HepG2 (cell line): ENCODE data around the gene TMEM14B. TPM values are rescaled to one million over a fixed set of nuclear protein-coding genes. Genes with fewer than 3 reads are reported as not detected.

ENCODE experiments used
- ARID2 ChIP-seq: sonication (generic); formaldehyde crosslinking; IDR thresholded peaks from 2 replicates; pipeline ENCODE4 v1.8.1; 2022; ENCODE audit warnings: mild to moderate bottlenecking, missing genetic modification reagents, borderline replicate concordance
- NFKB2 ChIP-seq: sonication (generic); formaldehyde crosslinking; IDR thresholded peaks from 2 replicates; pipeline ENCODE4 v1.4.0; 2020; ENCODE audit warnings: missing genetic modification reagents, borderline replicate concordance
- NR2F6 ChIP-seq, 2 experiments: IDR thresholded peaks; 2 replicates each; pipeline ENCODE4 v1.6.1; 2016; ENCODE audit warnings: antibody characterized with exemption in 1 of 2, mild to moderate bottlenecking in 1 of 2
- NRL ChIP-seq: sonication (generic); formaldehyde crosslinking; IDR thresholded peaks from 2 replicates; pipeline ENCODE4 v1.5.0; 2020; ENCODE audit warnings: missing genetic modification reagents, mild to moderate bottlenecking, moderate library complexity, borderline replicate concordance
- PHB2 ChIP-seq: fragments of 450-650 bp; IDR thresholded peaks from 2 replicates; pipeline ENCODE4 v1.6.1; 2018; ENCODE audit not compliant: partially characterized antibody
- PRMT3 ChIP-seq: sonication (generic); formaldehyde crosslinking; IDR thresholded peaks from 2 replicates; pipeline ENCODE4 v1.8.1; 2022; ENCODE audit warnings: low read depth, mild to moderate bottlenecking, moderate library complexity, missing genetic modification reagents, borderline replicate concordance
- YEATS2 ChIP-seq: sonication (generic); formaldehyde crosslinking; IDR thresholded peaks from 2 replicates; pipeline ENCODE4 v1.4.0; 2020; ENCODE audit warnings: missing genetic modification reagents, borderline replicate concordance
- YEATS4 ChIP-seq: sonication (generic); formaldehyde crosslinking; IDR thresholded peaks from 2 replicates; pipeline ENCODE4 v1.4.0; 2020; ENCODE audit warnings: missing genetic modification reagents, borderline replicate concordance
- ZBTB20 ChIP-seq: sonication (generic); formaldehyde crosslinking; IDR thresholded peaks from 2 replicates; pipeline ENCODE4 v1.8.1; 2023; ENCODE audit warnings: missing genetic modification reagents, low read depth, mild to moderate bottlenecking, borderline replicate concordance
- ZKSCAN1 ChIP-seq: fragments of 150-350 bp; IDR thresholded peaks from 2 replicates; pipeline ENCODE4 v1.6.1; 2014; ENCODE audit warnings: low read length
- ZMYM4 ChIP-seq: sonication (generic); formaldehyde crosslinking; IDR thresholded peaks from 2 replicates; pipeline ENCODE4 v1.8.1; 2023; ENCODE audit warnings: mild to moderate bottlenecking, missing genetic modification reagents
- ZNF232 ChIP-seq: sonication (generic); formaldehyde crosslinking; IDR thresholded peaks from 2 replicates; pipeline ENCODE4 v1.4.0; 2020; ENCODE audit warnings: missing genetic modification reagents, borderline replicate concordance
- ZNF431 ChIP-seq: sonication (generic); formaldehyde crosslinking; IDR thresholded peaks from 2 replicates; pipeline ENCODE4 v1.9.0; 2022; ENCODE audit warnings: missing genetic modification reagents, low read depth, mild to moderate bottlenecking, borderline replicate concordance
- ZNF598 ChIP-seq: sonication (generic); formaldehyde crosslinking; IDR thresholded peaks from 2 replicates; pipeline ENCODE4 v1.5.1; 2020; ENCODE audit warnings: mild to moderate bottlenecking, missing genetic modification reagents, borderline replicate concordance
- ZNF883 ChIP-seq: sonication (generic); formaldehyde crosslinking; IDR thresholded peaks from 2 replicates; pipeline ENCODE4 v1.5.1; 2020; ENCODE audit warnings: mild to moderate bottlenecking, missing genetic modification reagents; ENCODE audit errors: not compliant biosample characterization
- polyA plus RNA-seq, 8 experiments: library from polyadenylated mRNA; depleted of rRNA in 3 of 8; stranded (reverse) in 7 of 8; unstranded in 1 of 8; fragments of >200 nt; fragmentation: Illumina TruSeq in 4 of 8; extraction: Trizol in 4 of 8; gene quantifications; 2 replicates each; pipeline versions ENCODE4 v1.2.1 to v1.2.3, GENCODE V29; 2011 to 2016; ENCODE audit warnings: low read depth in 4 of 8, missing spikeins in 1 of 8, mixed read lengths in 1 of 8; ENCODE audit not compliant: insufficient read depth in 1 of 8
- total RNA-seq, 5 experiments: library from RNA; depleted of rRNA; stranded (reverse); fragments of >200 nt; fragmentation: Illumina TruSeq; extraction: Trizol; gene quantifications; 2 replicates each; pipeline ENCODE4 v1.2.3, GENCODE V29; 2016; ENCODE audit warnings: low read depth in 1 of 5
- TF ChIP-seq, protein P1 (sequence below): sonication (generic); formaldehyde crosslinking; IDR thresholded peaks from 2 replicates; pipeline ENCODE4 v1.4.0; 2020; ENCODE audit warnings: missing genetic modification reagents, borderline replicate concordance
- TF ChIP-seq, protein P2 (sequence below), 2 experiments: sonication (generic) in 1 of 2; formaldehyde crosslinking in 1 of 2; IDR thresholded peaks; 2 replicates each; pipeline versions ENCODE4 v1.4.0 to v1.6.1; 2016 to 2020; ENCODE audit warnings: borderline replicate concordance in 1 of 2, low read depth in 1 of 2, mild to moderate bottlenecking in 1 of 2, missing genetic modification reagents in 1 of 2
- TF ChIP-seq, protein P3 (sequence below): sonication (generic); formaldehyde crosslinking; IDR thresholded peaks from 2 replicates; pipeline ENCODE4 v1.4.0; 2020; ENCODE audit warnings: missing genetic modification reagents

Gene TMEM14B
- total and polyA plus RNA-seq, 2 of the 13 experiments (the other 11 are each of a cell fraction or from before 2014, with no cell fraction given), result 133 to 200 TPM

DNA sequence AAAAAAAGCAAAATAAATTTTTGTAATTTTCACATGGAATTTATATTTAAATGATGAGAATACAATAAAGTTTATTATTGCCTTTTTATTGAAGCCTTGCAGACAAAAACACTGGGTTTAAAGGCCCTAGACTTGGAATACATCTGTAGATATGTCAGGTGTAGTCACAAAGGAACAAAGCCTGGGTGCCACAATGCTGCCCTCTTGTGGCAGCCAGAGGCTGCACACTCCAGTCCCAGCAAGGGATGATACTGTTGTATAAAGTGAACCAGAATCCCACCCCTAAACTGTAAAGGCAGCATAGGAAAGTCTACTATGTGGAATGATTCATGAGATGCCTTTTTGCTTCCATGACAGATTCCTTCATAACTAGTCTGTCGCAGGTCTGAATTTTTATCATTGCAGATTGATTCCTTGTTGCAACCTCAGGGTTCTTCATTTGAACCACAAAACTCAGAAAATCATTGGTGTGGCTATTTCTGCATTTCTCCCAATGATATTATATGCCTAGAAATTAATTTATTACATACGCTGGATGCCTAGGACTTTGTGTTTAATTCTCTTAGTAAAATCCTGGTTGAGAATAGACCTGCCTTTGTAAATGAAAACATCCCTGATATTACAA lies 53.7 kb downstream of the TMEM14B start (continued):
- TF ChIP-seq, protein P1, sequence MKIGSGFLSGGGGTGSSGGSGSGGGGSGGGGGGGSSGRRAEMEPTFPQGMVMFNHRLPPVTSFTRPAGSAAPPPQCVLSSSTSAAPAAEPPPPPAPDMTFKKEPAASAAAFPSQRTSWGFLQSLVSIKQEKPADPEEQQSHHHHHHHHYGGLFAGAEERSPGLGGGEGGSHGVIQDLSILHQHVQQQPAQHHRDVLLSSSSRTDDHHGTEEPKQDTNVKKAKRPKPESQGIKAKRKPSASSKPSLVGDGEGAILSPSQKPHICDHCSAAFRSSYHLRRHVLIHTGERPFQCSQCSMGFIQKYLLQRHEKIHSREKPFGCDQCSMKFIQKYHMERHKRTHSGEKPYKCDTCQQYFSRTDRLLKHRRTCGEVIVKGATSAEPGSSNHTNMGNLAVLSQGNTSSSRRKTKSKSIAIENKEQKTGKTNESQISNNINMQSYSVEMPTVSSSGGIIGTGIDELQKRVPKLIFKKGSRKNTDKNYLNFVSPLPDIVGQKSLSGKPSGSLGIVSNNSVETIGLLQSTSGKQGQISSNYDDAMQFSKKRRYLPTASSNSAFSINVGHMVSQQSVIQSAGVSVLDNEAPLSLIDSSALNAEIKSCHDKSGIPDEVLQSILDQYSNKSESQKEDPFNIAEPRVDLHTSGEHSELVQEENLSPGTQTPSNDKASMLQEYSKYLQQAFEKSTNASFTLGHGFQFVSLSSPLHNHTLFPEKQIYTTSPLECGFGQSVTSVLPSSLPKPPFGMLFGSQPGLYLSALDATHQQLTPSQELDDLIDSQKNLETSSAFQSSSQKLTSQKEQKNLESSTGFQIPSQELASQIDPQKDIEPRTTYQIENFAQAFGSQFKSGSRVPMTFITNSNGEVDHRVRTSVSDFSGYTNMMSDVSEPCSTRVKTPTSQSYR (CRISPR knock-in tag), result no peak
- TF ChIP-seq, protein P2, sequence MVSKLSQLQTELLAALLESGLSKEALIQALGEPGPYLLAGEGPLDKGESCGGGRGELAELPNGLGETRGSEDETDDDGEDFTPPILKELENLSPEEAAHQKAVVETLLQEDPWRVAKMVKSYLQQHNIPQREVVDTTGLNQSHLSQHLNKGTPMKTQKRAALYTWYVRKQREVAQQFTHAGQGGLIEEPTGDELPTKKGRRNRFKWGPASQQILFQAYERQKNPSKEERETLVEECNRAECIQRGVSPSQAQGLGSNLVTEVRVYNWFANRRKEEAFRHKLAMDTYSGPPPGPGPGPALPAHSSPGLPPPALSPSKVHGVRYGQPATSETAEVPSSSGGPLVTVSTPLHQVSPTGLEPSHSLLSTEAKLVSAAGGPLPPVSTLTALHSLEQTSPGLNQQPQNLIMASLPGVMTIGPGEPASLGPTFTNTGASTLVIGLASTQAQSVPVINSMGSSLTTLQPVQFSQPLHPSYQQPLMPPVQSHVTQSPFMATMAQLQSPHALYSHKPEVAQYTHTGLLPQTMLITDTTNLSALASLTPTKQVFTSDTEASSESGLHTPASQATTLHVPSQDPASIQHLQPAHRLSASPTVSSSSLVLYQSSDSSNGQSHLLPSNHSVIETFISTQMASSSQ (IDR thresholded peaks at IDR 0.05; ENCODE audit: low read depth), result no peak
- TF ChIP-seq, protein P2 (CRISPR knock-in tag; IDR thresholded peaks at IDR 0.05; ENCODE audit: borderline replicate concordance), result no peak
- TF ChIP-seq ZKSCAN1, result no peak
- TF ChIP-seq ZNF431 (CRISPR knock-in tag), result no peak
- no peak for TF ChIP-seq ZNF598 (CRISPR knock-in tag)
- no peak for TF ChIP-seq PRMT3 (CRISPR knock-in tag)
- TF ChIP-seq ZBTB20 (CRISPR knock-in tag), result no peak
- TF ChIP-seq NR2F6 (IDR thresholded peaks at IDR 0.05), result no peak
- no peak for TF ChIP-seq NR2F6 (CRISPR knock-in tag; IDR thresholded peaks at IDR 0.05)
- TF ChIP-seq PHB2, result no peak
- TF ChIP-seq NRL (CRISPR knock-in tag), result no peak
- TF ChIP-seq ZNF883 (CRISPR knock-in tag), result no peak
- TF ChIP-seq, protein P3, sequence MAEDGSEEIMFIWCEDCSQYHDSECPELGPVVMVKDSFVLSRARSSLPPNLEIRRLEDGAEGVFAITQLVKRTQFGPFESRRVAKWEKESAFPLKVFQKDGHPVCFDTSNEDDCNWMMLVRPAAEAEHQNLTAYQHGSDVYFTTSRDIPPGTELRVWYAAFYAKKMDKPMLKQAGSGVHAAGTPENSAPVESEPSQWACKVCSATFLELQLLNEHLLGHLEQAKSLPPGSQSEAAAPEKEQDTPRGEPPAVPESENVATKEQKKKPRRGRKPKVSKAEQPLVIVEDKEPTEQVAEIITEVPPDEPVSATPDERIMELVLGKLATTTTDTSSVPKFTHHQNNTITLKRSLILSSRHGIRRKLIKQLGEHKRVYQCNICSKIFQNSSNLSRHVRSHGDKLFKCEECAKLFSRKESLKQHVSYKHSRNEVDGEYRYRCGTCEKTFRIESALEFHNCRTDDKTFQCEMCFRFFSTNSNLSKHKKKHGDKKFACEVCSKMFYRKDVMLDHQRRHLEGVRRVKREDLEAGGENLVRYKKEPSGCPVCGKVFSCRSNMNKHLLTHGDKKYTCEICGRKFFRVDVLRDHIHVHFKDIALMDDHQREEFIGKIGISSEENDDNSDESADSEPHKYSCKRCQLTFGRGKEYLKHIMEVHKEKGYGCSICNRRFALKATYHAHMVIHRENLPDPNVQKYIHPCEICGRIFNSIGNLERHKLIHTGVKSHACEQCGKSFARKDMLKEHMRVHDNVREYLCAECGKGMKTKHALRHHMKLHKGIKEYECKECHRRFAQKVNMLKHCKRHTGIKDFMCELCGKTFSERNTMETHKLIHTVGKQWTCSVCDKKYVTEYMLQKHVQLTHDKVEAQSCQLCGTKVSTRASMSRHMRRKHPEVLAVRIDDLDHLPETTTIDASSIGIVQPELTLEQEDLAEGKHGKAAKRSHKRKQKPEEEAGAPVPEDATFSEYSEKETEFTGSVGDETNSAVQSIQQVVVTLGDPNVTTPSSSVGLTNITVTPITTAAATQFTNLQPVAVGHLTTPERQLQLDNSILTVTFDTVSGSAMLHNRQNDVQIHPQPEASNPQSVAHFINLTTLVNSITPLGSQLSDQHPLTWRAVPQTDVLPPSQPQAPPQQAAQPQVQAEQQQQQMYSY (CRISPR knock-in tag), result no peak
- no peak for TF ChIP-seq ZNF232
- no peak for TF ChIP-seq YEATS4 (CRISPR knock-in tag)
- TF ChIP-seq ZMYM4 (CRISPR knock-in tag), result no peak
- no peak for TF ChIP-seq ARID2 (CRISPR knock-in tag)
- TF ChIP-seq YEATS2, result peak; percentile 49; the same call in 1 of the 2 replicates
- no peak for TF ChIP-seq NFKB2
